Measurements from ENCODE around the gene ADO.
A peak's percentile ranks its signal among the peaks of the same experiment; 100 is the strongest.

ADO gene

DNA sequence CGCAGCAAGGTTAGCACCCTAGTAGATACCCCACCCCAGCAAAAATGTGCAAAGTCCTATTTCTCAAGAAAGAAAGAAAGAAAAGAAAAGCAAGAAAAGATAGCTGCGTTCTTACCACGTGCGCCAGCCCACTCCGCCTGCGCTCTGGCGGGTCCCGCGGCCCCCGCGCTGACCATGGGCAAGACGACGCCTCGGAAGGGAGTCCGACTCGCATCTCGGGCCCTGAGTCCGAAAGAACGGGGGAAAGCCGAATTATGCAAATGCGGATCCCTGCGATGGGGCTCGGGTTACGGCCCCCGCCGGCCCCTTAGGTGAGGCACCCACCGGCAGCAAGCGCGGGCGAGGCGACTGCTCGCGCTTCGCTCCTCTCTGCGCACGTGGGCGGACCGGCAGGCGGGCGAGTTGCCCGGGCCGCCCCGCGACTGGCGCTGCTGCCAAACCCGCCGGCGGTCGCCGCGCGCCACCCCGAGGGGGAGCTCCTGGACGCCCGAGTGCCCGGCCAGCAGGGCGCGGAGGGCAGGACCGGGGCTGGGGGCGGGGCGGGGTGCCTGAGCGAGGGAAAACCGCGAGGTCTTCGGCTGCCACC, 14.0 kb downstream of the ADO start:
- DNase-seq (ENCODE audit: low read depth), result peak; percentile 42

DNA sequence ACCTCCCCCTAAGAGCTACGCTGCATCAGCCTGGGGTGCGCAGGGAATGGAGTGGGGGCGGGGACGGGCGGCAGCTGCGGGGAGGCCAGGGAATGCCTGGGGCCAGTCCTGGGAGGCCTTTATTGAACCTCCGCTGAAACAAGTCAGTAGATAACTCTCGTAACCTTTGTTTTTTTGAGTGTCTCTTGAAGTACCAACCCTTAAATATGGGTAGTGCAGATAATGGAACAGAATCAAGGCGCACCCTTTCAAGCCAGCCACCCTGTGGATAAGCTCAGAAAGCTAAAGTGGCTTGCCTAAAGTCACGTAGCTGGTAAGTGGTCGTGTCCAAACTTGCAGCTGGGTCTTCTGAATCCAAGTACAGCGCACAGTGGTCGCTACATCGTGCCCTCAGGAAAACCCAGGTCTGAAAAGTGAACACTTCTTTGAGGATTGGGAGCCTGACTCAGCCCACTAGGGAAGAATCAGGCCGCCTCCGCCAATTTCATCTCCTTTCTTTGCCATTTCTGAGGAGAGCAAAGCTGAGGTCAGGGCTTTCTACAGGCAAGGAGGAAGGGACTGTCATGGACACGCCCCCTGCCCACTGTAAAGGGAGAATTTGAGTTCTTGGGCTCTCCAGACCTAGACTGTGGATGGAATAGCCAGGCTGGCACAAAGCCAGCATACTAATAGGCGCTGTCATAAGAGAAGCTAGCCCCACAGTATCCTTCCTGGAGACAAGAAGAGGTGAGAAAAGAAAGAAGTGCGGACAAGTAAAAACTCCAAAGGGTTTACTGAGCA, 14.8 kb downstream of the ADO start:
- no peak for DNase-seq (ENCODE audit: low read depth)

DNA sequence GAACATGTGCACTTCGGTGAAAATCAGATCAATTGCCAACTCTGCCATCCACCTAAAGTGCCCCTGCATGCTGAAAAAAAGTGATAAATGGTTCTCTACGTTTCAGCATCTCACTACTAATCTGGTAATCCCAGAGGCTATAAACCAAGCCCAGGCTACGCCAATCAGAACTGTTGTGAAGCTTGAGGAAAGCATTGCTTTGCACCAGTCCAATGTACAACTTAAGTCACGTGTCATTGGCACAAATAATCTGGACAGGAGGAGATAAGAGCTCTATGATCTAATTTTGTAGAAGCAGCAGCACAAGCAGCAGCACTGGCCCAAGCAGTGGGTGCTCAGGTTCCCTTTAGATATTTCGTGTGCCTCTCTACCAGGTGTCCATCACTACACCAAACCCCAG, 16.1 kb downstream of the ADO start:
- no peak for DNase-seq (ENCODE audit: low read depth)

DNA sequence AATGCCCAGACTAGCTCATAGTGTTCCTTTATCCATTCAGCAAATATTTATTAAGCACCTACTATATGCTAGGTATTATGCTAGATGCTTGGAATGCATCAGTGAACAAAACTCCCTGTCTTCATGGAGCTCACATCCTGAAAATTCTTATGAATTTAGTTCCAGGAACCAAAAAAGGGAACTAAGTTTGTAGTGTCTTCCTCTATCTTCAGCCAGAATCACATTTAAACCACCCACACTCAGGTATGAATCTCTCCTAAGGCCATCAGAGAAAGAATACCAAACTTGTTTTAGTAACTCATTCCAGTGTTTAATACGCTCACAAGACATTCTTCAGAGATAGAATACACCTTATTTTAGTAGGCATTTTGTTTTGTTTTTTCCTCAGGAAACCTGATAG, 21.8 kb downstream of the ADO start:
- DNase-seq (ENCODE audit: low read depth), result no peak

DNA sequence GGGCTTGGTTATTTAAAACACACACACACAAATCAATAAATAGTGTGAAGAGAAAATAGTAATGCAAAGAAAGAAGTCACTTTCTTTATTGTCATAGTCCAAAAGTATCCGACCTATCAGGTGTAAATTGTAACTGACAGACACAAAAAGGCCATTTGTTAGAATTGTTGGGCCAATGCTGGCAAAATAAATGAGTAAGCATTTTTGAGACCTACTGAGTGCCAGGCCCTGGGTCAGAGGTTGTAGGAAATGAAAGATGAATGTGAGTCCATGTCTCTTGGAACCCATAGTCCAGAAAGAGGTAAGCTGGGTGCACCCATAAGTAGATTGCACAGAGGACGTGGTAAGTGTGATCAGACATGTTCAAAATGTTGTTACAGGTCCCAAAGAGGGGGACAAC, 25.1 kb downstream of the ADO start:
- no peak for DNase-seq (ENCODE audit: low read depth)

DNA sequence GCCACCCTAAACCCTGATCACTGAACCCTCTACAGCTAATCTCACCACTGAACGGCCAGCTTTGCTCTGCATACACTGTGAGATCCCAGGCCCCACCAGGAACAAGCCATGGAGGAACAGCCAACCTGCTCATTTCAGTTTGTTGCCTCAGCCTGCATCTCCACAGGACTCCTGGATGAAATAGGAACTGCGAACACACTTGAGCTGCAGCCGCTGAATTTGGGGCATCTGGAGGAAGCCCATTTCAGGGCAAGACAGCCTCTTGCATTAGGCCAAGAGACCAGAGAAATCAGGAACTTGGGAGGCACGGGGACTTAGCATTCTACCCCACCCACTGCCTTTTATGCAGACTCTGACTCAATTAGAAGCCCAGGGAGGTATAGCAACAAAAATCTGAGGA, 26.2 kb downstream of the ADO start:
- DNase-seq (ENCODE audit: low read depth), result no peak

DNA sequence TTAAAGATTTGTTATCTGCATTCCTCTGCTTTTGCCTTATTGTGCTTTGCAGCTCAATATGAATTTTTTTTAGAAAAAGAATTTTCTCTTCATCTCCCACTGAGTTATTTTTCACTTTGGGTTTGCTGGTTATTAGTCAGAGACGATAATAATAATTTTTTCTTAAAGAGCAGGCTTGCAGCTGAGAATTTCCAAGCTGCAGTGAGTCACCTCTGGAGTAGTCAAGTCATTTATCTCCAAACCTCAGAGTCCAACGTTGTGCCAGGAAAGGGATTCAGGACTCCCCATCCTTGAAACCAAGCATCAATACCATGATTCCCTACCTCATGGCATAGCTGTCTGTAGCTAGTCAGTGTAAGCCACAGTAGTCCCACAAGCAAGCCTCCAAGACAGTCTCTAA, 26.8 kb downstream of the ADO start:
- DNase-seq (ENCODE audit: low read depth), result no peak

DNA sequence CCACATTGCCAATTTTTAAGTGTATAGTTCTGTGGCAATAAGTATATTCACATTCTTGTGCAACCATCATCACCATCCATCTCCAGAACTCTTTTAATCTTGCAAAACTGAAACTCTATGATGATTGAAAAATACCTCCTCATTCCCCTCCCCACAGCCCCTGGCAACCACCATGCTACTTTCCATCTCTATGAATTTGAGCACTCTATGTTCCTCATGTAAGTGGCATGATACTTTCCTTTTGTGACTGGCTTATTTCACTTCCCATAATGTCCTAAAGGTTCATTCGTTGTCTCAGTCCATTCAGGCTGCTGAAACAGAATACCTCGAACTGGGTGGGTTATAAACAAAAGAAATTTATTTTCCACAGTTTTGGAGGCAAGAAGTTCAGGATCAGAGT, 35.1 kb downstream of the ADO start:
- no peak for DNase-seq (ENCODE audit: low read depth)

DNA sequence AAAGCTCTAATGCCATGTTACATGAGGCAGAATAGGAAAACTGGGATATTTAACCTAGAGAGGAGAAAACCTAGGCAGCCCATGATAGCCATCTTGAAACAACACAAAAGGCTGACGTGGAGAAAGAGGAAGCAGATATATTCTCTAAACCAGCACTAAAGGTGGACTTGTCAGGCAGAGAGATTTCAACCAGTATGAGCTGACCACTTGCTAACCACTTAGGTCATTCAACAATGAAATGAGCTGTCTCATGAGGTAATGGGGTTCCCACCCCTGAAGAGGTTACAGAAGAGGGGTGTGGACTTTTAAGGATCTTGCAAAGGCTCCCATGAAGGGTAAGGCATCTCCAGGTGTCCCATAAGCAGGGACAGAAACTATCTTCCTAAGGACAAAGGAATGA, 38.5 kb downstream of the ADO start:
- DNase-seq (ENCODE audit: low read depth), result no peak

DNA sequence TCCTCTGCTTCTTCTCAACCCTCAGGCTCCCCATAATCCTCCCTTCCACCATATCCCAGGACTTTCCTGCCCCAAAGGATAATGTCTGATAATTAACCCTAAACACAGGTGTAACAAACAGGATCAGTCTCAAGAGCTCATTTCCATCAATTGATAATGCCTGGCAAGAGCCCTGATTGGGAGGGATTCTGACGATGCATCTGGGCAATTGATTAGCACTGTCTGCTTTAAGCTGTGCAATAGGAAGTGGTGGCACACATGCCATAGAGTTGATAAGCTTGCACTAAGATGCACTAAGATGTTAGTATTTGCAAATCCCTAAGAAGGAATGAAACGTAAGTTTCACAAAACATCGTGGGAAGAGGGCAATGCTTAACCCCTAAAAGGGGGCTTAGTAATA, 39.1 kb downstream of the ADO start:
- no peak for DNase-seq (ENCODE audit: low read depth)

DNA sequence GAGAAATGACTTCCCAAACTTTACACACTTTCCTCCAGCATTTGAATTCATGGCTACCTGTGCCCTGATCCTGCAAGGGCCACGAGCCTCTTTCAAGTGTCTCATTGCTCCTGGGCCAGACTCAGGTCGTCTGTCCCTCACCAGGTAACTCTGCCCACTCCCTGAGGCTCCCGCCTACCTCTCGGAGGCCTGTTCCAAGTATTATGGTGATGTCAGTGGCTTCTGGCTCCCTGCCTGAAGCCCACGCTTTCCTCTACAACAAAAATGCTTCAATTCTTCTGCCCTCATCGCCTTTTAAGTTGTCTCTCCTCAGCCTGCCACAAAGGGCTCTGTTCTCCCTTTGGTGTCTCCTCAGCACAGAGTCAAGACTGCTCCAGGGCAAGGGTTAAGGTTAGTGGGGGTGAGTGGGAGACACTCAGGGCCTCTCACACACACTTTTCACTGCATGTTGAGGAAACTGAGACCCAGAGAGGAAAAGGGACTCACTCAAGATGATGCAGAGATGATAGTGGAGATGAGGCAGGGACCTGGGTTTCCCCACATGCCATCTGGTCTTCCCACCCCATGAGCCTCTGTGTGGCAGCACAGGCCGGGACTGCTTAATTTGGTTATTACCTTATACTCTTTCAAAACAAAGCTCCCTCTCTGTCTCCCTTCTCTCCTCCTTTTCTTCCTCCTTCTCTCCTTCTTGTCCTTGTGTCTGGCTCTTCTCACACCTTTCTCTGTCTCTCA, 39.9 kb downstream of the ADO start:
- DNase-seq (ENCODE audit: low read depth), result no peak

DNA sequence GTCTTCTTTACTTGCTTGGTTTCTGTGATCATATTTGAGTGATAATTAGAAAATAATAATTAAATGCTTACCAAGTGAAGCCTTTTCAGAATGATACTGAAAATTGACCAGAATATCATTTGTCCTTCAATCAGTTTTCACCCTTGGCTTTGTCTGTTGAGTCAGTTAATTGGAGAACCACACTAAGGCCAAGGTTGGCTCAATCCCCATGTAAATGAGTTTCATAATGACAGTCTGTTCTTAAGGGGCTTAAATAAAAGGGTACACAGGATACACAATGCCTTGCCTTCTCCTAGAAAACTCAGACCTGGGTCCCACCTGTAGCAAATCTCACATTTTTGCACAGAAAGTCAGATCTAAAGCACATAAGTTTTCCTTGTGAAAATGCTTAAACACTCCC, 42.9 kb downstream of the ADO start:
- DNase-seq (ENCODE audit: low read depth), result no peak

DNA sequence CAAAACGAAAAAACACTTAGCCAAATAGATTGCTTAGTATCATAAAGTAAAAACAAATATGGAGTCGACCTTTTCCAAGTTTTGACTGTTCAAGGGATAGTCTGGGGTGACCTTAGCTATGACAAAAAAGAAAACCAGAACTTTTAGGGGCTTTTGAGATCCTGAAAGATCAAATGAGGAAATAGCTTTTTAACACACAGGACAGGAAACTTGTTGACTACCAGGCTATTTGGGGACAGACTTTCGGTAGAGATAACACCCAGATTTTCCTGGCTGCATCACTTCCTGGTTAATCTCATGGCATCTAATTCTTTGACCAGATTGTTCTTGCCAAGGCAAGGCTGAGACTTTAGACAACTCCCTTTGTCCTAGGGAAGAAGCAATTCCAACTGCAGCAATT, 46.1 kb downstream of the ADO start:
- no peak for DNase-seq (ENCODE audit: low read depth)

DNA sequence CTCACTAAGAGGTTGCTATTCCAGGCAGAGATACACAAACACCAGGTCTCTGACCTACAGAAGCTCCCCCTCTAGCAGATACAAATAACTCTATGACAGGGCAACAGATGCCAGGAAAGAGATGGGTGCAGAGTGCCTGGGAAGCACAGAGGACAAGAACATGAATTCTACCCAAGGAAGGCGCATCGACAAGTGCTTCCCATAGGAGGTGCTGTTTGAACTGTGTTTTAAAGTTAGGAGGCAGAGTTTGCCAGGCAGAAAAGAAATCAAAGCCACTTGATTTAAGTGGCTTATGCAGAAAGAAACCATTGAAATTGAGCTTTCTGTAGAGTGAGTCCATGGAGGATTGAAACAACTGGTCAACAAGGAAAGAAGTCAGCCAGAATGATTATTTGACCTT, 46.9 kb downstream of the ADO start:
- no peak for DNase-seq (ENCODE audit: low read depth)

DNA sequence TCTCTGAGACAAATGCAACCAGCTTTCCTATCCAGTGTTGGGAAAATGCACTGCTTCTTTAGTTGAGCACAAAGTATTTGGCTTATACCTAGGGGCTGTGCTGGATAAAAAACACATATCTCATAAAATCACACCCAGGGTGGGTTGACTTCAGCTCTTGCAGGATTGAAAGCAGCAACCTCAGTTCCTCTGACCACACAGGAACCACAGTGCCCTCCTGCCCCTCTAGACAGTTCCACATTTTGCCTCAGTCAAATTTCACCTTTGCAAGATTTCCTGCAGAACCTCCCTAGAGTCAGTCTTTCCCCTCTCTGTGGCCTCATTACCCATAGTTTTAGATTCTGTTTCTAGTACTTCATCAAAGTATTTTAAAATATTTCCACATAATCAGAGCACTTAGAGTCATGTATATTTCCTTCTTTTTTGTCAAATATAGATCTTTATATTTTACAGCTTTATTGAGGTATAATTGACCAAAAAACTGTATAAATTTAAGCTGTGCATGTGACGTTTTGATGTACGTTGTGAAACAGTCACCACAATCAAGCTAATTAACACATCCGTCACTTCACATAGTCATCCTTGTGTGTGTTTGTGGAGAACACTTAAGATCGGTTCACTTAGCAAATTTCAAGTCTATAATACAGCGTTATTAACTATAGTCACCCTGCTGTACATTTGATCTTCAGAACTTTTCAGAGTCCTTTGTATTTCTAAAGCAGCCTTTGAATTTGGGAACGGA, 48.6 kb downstream of the ADO start:
- no peak for DNase-seq (ENCODE audit: low read depth)

DNA sequence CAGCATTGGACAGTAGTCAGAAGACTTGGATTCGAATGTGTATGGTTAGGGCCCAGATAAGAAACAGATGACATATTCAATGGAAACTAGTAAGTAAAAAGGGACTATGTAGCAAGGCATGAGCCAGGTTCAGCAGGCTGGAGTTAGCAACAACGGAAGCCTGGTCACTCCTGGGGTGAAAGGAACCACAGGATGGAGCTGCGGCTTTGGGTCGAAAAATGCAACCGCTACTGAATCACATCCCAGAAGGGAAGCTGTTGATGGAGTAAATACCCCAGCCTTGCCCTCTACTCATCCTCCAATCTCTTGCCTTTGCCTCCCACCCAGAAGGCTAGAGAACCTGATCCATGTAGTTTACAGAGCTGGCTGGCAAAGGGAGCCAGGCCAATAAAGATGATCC, 49.2 kb downstream of the ADO start:
- no peak for DNase-seq (ENCODE audit: low read depth)

DNA sequence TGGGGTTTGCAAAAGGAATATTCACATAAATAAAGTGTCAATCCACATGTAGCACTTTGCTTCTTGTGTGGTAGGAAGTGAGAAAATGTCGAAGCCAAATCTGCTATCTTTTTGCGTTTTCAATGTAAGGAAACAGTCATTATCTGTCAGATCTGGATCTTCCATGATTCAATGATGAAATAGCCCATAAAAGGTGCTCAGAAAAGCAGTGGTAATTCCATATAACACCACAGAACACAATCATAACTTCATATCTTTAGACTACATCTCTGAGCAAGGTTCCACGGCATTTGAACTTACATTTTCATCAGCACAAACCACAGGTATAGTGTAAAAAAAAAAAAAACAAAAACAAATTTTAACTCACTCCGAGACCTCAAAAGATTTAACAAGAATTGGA, 51.5 kb downstream of the ADO start:
- DNase-seq (ENCODE audit: low read depth), result no peak

All from activated T-cell treated with anti-CD3 and anti-CD28 coated beads for 1 hour (primary cell).